ENCODE data around the gene B3GAT1. TPM values are rescaled to one million over a fixed set of nuclear protein-coding genes. Genes with fewer than 3 reads are reported as not detected.

The B3GAT1 gene
- total RNA-seq = not detected in 2 replicates

GRCh38 chr11:134412203-134413042, at the start of gene B3GAT1:
TSS of gene B3GAT1 (minus strand) at chr11:134412242. CDS start at chr11:134387659, 24,583 bp downstream.

DNA sequence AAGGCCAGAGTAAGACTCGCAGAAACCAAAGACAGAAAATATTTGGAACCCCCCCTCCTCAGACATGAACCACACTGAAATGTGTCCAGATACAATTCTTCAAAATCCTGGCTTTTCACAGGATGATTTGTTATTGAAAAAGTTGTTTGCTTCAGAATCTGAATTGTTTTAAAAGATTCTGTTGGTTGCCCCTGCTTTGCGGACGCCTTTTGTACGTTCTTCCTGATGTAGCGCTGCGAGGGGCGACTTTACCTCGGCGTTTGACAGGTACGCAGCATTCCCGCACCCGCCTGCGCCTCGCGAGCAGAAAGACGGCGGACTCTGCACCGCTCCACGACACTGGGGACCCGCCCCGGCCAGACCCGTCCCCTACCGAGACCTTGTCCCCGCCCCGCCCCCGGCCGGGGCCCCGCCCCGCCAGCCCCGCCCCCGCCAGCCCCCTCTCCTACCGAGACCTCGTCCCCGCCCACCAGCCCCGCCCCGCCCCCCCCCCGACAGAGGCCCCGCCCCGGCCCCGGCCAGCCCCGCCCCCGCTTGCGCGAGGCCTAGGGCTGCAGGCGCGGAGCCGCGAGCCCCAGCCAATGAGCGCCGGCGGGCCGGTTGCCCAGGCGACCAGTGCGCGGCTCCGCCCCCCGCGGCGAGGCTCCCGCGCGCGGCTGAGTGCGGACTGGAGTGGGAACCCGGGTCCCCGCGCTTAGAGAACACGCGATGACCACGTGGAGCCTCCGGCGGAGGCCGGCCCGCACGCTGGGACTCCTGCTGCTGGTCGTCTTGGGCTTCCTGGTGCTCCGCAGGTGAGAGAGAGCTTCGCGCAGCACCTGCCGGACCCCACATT, 80.5 kb downstream of the B3GAT1 start, which contains the start of gene GLB1L2:
GLB1L2 (plus strand) TSS at position 635 of the 835 bp plus-strand sequence; CDS start at position 709, 74 bp downstream.

Other genes with a start within 250 kb of the B3GAT1 start
- 6.2 and 11.4 TPM in 2 replicates for gene NCAPD3, start 188.3 kb downstream of the B3GAT1 start, total RNA-seq
- 42.4 and 46.0 TPM in 2 replicates for gene VPS26B, start 187.6 kb downstream of the B3GAT1 start, total RNA-seq
- gene THYN1, start 158.9 kb downstream of the B3GAT1 start, total RNA-seq = 27.7 and 45.9 TPM in 2 replicates
- gene ACAD8, start 158.7 kb downstream of the B3GAT1 start, total RNA-seq = 13.2 and 18.8 TPM in 2 replicates
- not detected in 2 replicates for gene GLB1L3, start 135.9 kb downstream of the B3GAT1 start, total RNA-seq
- 0.51 and 0.70 TPM in 2 replicates for gene GLB1L2, start 80.3 kb downstream of the B3GAT1 start, total RNA-seq